ENCODE data around the gene AFF3.

GRCh38 chr2:99809259-99809900 is 333.0 kb downstream of the AFF3 start:
- TF ChIP-seq CTCF (IDR thresholded peaks at IDR 0.05) = no peak
- TF ChIP-seq POLR2A (IDR thresholded peaks at IDR 0.05) = no peak

Data from uterus (tissue), 2 donors.